Ishikawa (cell line): Measurements from ENCODE around the gene ZNF669.

ENCODE experiments used
- CEBPB ChIP-seq: IDR thresholded peaks from 2 replicates; pipeline ENCODE4 v1.6.1; 2012
- CREB1 ChIP-seq: IDR thresholded peaks from 2 replicates; pipeline ENCODE4 v1.6.1; 2012; ENCODE audit warnings: low read depth
- EGR1 ChIP-seq: IDR thresholded peaks from 2 replicates; pipeline ENCODE4 v1.6.1; 2012
- EP300 ChIP-seq: IDR thresholded peaks from 2 replicates; pipeline ENCODE4 v1.6.1; 2012; ENCODE audit warnings: borderline replicate concordance
- FOXM1 ChIP-seq: IDR thresholded peaks from 2 replicates; pipeline ENCODE4 v1.6.1; 2012; ENCODE audit warnings: low read depth, borderline replicate concordance
- NFIC ChIP-seq: IDR thresholded peaks from 2 replicates; pipeline ENCODE4 v1.6.1; 2012
- RAD21 ChIP-seq: IDR thresholded peaks from 2 replicates; pipeline ENCODE4 v1.6.1; 2012; ENCODE audit warnings: low read depth
- TAF1 ChIP-seq: IDR thresholded peaks from 2 replicates; pipeline ENCODE4 v1.6.1; 2012; ENCODE audit warnings: low read depth, mild to moderate bottlenecking
- TCF12 ChIP-seq: IDR thresholded peaks from 2 replicates; pipeline ENCODE4 v1.6.1; 2012; ENCODE audit warnings: low read depth
- TEAD4 ChIP-seq: IDR thresholded peaks from 2 replicates; pipeline ENCODE4 v1.6.1; 2012
- YY1 ChIP-seq: IDR thresholded peaks from 2 replicates; pipeline ENCODE4 v1.6.1; 2012; ENCODE audit warnings: low read depth
- ZBTB7A ChIP-seq: IDR thresholded peaks from 2 replicates; pipeline ENCODE4 v1.6.1; 2012; ENCODE audit warnings: low read depth
- TF ChIP-seq, protein P1 (sequence below): IDR thresholded peaks from 2 replicates; pipeline ENCODE4 v1.6.1; 2012
- TF ChIP-seq, protein P2 (sequence below): IDR thresholded peaks from 2 replicates; pipeline ENCODE4 v1.6.1; 2012; ENCODE audit warnings: low read depth, mild to moderate bottlenecking
- TF ChIP-seq, protein P3 (sequence below): IDR thresholded peaks from 2 replicates; pipeline ENCODE4 v1.6.1; 2012

Gene ZNF669

DNA sequence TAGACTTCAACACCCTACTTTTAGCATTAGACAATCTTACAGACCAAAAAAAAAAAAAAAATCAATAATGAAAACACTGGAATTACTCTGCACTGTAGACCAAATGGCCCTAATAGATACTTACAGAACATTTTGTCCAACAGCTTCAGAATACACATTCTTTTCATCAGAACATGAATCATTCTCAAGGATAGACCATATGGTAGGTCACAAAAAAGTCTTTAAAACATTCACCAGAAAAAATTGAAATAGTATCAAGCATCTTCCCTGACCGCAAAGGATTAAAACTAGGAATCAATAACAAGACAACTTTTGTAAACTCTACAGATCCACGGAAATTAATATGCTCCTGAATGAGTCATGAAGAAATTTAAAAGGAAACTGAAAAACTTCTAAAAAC is 48.1 kb downstream of the ZNF669 start:
- TF ChIP-seq, protein P1, sequence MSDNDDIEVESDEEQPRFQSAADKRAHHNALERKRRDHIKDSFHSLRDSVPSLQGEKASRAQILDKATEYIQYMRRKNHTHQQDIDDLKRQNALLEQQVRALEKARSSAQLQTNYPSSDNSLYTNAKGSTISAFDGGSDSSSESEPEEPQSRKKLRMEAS, result no peak
- TF ChIP-seq CEBPB (no peak), TEAD4 (no peak), EP300 (no peak), TAF1 (no peak), FOXM1 (no peak), TCF12 (no peak), YY1 (no peak), RAD21 (no peak), NFIC (no peak), CREB1 (no peak), ZBTB7A (no peak), EGR1 (no peak)
- TF ChIP-seq, protein P2, sequence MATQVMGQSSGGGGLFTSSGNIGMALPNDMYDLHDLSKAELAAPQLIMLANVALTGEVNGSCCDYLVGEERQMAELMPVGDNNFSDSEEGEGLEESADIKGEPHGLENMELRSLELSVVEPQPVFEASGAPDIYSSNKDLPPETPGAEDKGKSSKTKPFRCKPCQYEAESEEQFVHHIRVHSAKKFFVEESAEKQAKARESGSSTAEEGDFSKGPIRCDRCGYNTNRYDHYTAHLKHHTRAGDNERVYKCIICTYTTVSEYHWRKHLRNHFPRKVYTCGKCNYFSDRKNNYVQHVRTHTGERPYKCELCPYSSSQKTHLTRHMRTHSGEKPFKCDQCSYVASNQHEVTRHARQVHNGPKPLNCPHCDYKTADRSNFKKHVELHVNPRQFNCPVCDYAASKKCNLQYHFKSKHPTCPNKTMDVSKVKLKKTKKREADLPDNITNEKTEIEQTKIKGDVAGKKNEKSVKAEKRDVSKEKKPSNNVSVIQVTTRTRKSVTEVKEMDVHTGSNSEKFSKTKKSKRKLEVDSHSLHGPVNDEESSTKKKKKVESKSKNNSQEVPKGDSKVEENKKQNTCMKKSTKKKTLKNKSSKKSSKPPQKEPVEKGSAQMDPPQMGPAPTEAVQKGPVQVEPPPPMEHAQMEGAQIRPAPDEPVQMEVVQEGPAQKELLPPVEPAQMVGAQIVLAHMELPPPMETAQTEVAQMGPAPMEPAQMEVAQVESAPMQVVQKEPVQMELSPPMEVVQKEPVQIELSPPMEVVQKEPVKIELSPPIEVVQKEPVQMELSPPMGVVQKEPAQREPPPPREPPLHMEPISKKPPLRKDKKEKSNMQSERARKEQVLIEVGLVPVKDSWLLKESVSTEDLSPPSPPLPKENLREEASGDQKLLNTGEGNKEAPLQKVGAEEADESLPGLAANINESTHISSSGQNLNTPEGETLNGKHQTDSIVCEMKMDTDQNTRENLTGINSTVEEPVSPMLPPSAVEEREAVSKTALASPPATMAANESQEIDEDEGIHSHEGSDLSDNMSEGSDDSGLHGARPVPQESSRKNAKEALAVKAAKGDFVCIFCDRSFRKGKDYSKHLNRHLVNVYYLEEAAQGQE, result no peak
- TF ChIP-seq, protein P3, sequence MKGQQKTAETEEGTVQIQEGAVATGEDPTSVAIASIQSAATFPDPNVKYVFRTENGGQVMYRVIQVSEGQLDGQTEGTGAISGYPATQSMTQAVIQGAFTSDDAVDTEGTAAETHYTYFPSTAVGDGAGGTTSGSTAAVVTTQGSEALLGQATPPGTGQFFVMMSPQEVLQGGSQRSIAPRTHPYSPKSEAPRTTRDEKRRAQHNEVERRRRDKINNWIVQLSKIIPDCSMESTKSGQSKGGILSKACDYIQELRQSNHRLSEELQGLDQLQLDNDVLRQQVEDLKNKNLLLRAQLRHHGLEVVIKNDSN, result no peak

DNA sequence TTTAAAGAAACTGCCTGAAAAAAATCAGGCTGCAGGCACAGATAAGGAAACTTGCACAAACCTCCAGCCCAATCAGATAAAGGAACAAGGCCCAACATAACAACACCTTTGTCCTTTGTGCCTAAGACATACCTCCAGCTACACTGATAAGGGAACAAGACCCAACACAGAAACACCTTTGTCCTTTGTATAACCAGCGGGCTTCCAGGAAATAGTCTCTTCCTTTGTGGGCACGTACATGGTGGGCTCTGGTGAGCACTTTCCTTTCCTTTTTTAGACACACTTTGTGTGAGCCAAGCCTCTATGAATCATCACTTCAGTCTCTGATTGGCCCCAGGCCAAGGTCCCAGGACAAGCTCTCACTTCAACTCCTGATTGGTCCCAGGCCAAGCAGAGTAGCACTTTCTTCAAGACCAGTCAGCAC is 49.2 kb downstream of the ZNF669 start:
- TF ChIP-seq YY1 (no peak), TCF12 (no peak), CEBPB (no peak), FOXM1 (no peak), RAD21 (no peak), TAF1 (no peak), CREB1 (no peak), NFIC (no peak)
